DMS79 (cell line): Measurements from ENCODE around the gene HOXC13.

Experiments
- DNase-seq: peaks from one replicate; lab custom pipeline; 2025; lab: John Stamatoyannopoulos, UW

HOXC13 gene

GRCh38 chr12:53970451-53970850, 31.8 kb downstream of the HOXC13 start:
- DNase-seq, result no peak

GRCh38 chr12:53971129-53971528, 32.5 kb downstream of the HOXC13 start:
- no peak for DNase-seq

- no peak for DNase-seq
Measured at GRCh38 chr12:53971686-53972085, 33.1 kb downstream of the HOXC13 start.

GRCh38 chr12:53972152-53972702, 33.6 kb downstream of the HOXC13 start:
- no peak for DNase-seq

GRCh38 chr12:53972722-53973235, 34.1 kb downstream of the HOXC13 start, which contains the start of gene HOXC11:
TSS of gene HOXC11 (plus strand) at chr12:53973126. CDS start at chr12:53973242, 116 bp downstream.
- no peak for DNase-seq

GRCh38 chr12:53973236-53974042, 34.8 kb downstream of the HOXC13 start:
- DNase-seq, result no peak

- DNase-seq, result no peak
Measured at GRCh38 chr12:53974084-53975063, 35.7 kb downstream of the HOXC13 start, which contains the start of gene HOTAIR. TSS of gene HOTAIR (minus strand) at chr12:53974954.

GRCh38 chr12:53975064-53975471, 36.4 kb downstream of the HOXC13 start:
- DNase-seq, result no peak

- no peak for DNase-seq
Measured at GRCh38 chr12:53975479-53976152, 37.0 kb downstream of the HOXC13 start.

- no peak for DNase-seq
Measured at GRCh38 chr12:53976172-53976822, 37.7 kb downstream of the HOXC13 start.

GRCh38 chr12:53976823-53977595, 38.4 kb downstream of the HOXC13 start:
- no peak for DNase-seq

GRCh38 chr12:53977596-53978445, 39.2 kb downstream of the HOXC13 start:
- no peak for DNase-seq

GRCh38 chr12:53978477-53979356, 40.1 kb downstream of the HOXC13 start:
- DNase-seq, result no peak

- DNase-seq, result no peak
Measured at GRCh38 chr12:53980104-53980801, 41.6 kb downstream of the HOXC13 start.

- no peak for DNase-seq
Measured at GRCh38 chr12:53980802-53981496, 42.3 kb downstream of the HOXC13 start.

- DNase-seq, result no peak
Measured at GRCh38 chr12:53981634-53982565, 43.3 kb downstream of the HOXC13 start.
